ENCODE measurements around the gene NFATC2.
"Not testable (repeated sequence)": the region's sequence is repeated elsewhere in the genome, so short reads cannot be mapped to it uniquely, and the experiment has no call there.

GRCh38 chr20:51476106-51476505, 66.4 kb downstream of the NFATC2 start:
- not testable (repeated sequence) for TF ChIP-seq CTCF (conservative IDR thresholded peaks at IDR 0.05 in 1 of 2, IDR thresholded peaks at IDR 0.05 in 1 of 2; ENCODE audit: extremely low read depth in 1 of 2, insufficient read depth in 1 of 2, low read depth in 1 of 2, low read length in 2 of 2); EZH2 (IDR thresholded peaks at IDR 0.05; ENCODE audit: borderline replicate concordance, low read length)

All from mammary epithelial cell (primary cell).